ENCODE data around the gene NSUN5. TPM values are rescaled to one million over a fixed set of nuclear protein-coding genes. Genes with fewer than 3 reads are reported as not detected.
"Not testable (repeated sequence)": the region's sequence is repeated elsewhere in the genome, so short reads cannot be mapped to it uniquely, and the experiment has no call there.

The NSUN5 gene
- total RNA-seq, 4 donors from 2014 or later, result 22.4 to 36.6 (median 26.8) TPM

DNA sequence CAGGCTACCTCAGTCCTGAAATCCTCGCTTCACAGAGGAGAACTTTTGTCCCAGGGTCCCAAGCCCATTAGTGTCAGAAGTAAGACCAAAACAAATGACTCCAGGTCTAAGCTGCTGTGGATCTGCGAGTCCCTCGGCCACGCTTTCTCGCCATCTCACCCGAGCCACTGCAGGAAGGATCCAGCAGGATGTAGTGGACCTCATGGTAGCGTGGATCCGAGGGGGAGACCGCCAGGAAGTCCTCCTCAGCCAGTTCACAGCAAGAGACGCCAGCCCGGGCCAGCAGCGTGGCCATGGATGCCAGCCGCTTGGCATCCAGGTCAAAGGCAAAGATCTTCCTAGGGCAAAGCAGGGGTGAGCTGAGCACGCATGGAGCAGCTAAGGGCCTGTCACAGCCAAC, 4.6 kb downstream of the NSUN5 start:
- no peak for DNase-seq (ENCODE audit: low spot score in 2 of 2)
- Histone ChIP-seq H3K4me3 (no peak overlapping the region), H3K36me3 (peaks cover 0 to 44% (median 6%) of the 10 kb centered on the region in 3 donors), H3K9me3 (no peaks in the 10 kb centered on the region), H3K4me1 (peaks cover 0 to 14% (median 7%) of the 10 kb centered on the region in 4 donors), H3K27me3 (no peaks in the 10 kb centered on the region), H3K27ac (no peak overlapping the region)
- WGBS, 2 donors, result 95 to 97% methylated on average over 14 of the region's 14 CpGs
- TF ChIP-seq, protein P1, sequence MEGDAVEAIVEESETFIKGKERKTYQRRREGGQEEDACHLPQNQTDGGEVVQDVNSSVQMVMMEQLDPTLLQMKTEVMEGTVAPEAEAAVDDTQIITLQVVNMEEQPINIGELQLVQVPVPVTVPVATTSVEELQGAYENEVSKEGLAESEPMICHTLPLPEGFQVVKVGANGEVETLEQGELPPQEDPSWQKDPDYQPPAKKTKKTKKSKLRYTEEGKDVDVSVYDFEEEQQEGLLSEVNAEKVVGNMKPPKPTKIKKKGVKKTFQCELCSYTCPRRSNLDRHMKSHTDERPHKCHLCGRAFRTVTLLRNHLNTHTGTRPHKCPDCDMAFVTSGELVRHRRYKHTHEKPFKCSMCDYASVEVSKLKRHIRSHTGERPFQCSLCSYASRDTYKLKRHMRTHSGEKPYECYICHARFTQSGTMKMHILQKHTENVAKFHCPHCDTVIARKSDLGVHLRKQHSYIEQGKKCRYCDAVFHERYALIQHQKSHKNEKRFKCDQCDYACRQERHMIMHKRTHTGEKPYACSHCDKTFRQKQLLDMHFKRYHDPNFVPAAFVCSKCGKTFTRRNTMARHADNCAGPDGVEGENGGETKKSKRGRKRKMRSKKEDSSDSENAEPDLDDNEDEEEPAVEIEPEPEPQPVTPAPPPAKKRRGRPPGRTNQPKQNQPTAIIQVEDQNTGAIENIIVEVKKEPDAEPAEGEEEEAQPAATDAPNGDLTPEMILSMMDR (IDR thresholded peaks at IDR 0.05), result no peak
- no peak for TF ChIP-seq POLR2A (IDR thresholded peaks at IDR 0.05)
- TF ChIP-seq EP300 (IDR thresholded peaks at IDR 0.05), result no peak

DNA sequence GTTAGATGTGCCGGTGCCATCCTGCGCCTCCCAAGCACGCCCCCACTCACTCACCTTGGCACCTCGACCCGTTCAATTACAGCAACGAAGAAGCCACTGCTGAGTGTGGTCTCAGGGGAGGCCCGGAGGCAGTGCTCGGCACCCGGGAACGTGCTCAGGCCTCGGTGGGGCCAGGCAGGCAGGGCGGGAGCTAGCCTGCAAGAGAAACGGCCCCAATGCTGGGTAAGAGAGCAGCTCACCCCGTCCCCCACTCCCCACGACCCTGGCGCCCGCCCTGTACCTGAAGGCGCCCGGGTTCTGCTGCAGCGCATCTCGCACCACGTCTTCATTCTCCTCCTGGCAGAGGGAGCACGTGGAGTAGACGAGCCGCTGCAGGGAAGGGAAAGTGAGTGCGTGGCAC, 5.1 kb downstream of the NSUN5 start:
- TF ChIP-seq, protein P1 (IDR thresholded peaks at IDR 0.05), result no peak
- TF ChIP-seq EP300 (IDR thresholded peaks at IDR 0.05), result no peak
- 90% methylated on average over 19 to 26 of the region's 26 CpGs for WGBS, 2 donors
- no peaks in the 10 kb centered on the region for H3K9me3 ChIP-seq
- H3K4me1 ChIP-seq, result peaks cover 0 to 10% (median 3%) of the 10 kb centered on the region in 4 donors
- DNase-seq (ENCODE audit: low spot score in 2 of 2), result no peak
- H3K27ac ChIP-seq, result no peak overlapping the region
- H3K36me3 ChIP-seq, result peaks cover 0 to 44% (median 6%) of the 10 kb centered on the region in 3 donors
- no peaks in the 10 kb centered on the region for H3K27me3 ChIP-seq
- no peak overlapping the region for H3K4me3 ChIP-seq

DNA sequence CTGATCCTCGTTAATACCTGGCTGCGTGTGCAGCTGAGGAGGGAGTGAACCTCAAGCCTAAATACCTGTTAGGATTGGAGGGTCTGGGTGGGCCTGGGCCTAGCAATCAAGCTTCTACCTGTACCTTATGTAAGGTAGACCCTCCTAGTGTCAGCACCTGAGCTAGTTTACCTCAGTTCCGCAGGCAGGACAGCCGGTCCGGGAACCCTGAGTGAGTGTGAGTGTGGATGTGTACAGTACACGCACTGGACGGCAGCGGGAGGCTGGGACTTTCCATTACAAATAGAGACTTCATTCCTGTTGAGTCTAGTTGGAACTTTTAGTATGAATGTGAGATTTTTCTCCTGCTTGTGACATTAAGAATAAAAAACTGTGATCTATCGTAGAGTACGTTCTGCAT, 5.8 kb downstream of the NSUN5 start:
- WGBS, 2 donors, result 88 to 95% methylated on average over 8 of the region's 10 CpGs

DNA sequence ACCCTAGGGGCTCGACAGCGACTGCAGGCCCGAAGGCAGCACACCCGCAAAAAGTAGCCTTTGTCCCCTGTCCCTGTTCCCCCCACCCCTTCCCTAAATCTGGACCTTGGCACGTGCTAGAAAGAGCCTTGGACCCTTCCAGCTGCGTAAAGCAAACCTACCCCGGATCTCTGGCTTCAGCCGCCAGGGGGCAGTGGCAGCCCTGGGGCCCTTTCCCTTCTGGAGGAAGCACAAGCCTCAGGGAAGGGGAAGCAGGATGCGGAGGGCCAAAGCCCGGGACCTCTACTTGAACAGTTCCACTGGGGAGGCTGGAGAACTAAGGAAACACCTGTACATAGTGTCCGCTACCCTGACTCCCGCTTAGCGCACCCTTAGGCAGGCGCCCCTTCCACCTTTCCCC, 7.5 kb downstream of the NSUN5 start:
- not testable (repeated sequence) for H3K9me3 ChIP-seq; H3K4me3 ChIP-seq; H3K4me1 ChIP-seq; H3K27me3 ChIP-seq; DNase-seq (ENCODE audit: low spot score in 2 of 2); H3K27ac ChIP-seq
- WGBS, 2 donors, result 88 to 93% methylated on average over 6 to 8 of the region's 14 CpGs
- H3K36me3 ChIP-seq, result peaks cover 0 to 34% (median 6%) of the 10 kb centered on the region in 3 donors

More for the DNA sequence above, 5.8 kb downstream of the NSUN5 start:
- not testable (repeated sequence) for H3K27me3 ChIP-seq; H3K27ac ChIP-seq; DNase-seq (ENCODE audit: low spot score in 2 of 2); H3K9me3 ChIP-seq; H3K4me3 ChIP-seq; H3K4me1 ChIP-seq
- H3K36me3 ChIP-seq, result peaks cover 0 to 44% (median 6%) of the 10 kb centered on the region in 3 donors

DNA sequence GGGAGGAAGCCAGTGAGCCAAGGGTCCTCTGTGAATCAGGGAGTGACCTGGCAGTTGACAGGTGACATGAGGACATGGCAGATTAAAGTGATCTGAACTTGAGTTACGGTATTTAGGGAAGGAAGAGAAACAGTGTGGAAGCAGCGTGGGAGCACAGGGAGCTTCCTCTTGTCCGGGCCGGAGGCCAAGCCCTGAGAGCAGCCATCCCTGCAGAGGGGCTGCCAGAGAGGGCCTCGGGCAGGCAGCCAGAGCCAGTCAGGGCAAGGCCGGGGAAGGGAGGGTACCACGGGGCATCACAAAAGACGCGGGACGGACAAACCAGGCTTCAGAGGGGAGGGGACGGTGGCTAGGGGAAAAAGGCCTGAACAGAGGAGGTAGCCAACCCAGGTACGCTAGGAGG, 8.8 kb downstream of the NSUN5 start:
- peaks cover 0 to 21% (median 6%) of the 10 kb centered on the region in 3 donors for H3K36me3 ChIP-seq
- H3K4me1 ChIP-seq; H3K4me3 ChIP-seq; H3K9me3 ChIP-seq; H3K27ac ChIP-seq; DNase-seq (ENCODE audit: low spot score in 2 of 2); H3K27me3 ChIP-seq: not testable (repeated sequence)
- WGBS, 2 donors, result 33 to 39% methylated on average over 6 to 9 of the region's 12 CpGs

DNA sequence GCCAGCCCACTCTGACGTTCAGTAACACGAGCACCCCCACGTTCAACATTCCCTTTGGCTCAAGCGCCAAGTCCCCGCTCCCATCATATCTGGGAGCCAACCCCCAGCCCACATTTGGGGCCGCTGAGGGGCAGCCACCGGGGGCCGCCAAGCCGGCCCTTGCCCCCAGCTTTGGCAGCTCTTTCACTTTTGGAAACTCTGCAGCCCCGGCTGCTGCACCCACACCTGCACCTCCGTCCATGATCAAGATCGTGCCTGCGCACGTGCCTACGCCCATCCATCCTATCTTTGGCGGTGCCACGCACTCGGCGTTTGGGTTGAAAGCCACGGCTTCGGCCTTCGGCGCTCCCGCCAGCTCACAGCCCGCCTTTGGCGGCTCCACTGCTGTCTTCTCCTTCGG, 10.9 kb downstream of the NSUN5 start:
- 88 to 92% methylated on average over 20 to 21 of the region's 27 CpGs for WGBS, 2 donors

DNA sequence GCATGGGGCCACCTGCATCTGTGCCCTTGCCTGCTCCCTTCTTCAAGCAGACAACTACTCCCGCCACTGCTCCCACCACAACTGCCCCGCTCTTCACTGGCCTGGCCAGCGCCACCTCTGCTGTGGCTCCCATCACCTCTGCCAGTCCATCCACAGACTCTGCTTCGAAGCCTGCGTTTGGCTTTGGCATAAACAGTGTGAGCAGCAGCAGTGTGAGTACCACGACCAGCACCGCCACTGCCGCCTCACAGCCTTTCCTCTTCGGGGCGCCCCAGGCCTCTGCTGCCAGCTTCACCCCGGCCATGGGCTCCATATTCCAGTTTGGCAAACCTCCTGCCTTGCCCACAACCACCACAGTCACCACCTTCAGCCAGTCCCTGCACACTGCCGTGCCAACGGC, 11.4 kb downstream of the NSUN5 start:
- H3K27ac ChIP-seq; H3K4me1 ChIP-seq; DNase-seq (ENCODE audit: low spot score in 2 of 2); H3K27me3 ChIP-seq; H3K9me3 ChIP-seq; H3K36me3 ChIP-seq; H3K4me3 ChIP-seq: not testable (repeated sequence)
- no CpG with 5 or more reads among the region's 13 CpGs for WGBS, 2 donors

More for the DNA sequence above, 10.9 kb downstream of the NSUN5 start:
- not testable (repeated sequence) for H3K9me3 ChIP-seq; H3K4me3 ChIP-seq; H3K27me3 ChIP-seq; H3K4me1 ChIP-seq; DNase-seq (ENCODE audit: low spot score in 2 of 2); H3K27ac ChIP-seq; H3K36me3 ChIP-seq

DNA sequence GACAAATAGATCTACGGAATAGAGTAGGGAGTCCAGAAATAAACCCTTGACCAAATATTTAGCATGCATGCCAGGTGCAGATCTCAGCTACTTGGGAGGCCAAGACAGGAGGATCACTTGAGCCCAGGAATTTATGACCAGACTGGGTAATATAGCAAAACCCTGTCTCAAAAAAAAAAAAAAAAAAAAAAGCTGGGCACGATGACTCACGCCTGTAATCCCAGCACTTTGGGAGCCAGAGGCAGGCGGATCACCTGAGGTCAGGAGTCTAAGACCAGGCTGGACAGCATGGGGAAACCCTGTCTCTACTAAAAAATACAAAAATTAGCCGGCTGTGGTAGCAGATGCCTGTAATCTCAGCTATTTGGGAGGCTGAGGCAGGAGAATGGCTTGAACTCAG, 31.4 kb downstream of the NSUN5 start:
- not testable (repeated sequence) for H3K27ac ChIP-seq; H3K4me1 ChIP-seq; H3K9me3 ChIP-seq; H3K4me3 ChIP-seq; DNase-seq (ENCODE audit: low spot score in 2 of 2); H3K36me3 ChIP-seq; H3K27me3 ChIP-seq
- 60 to 70% methylated on average over 3 to 4 of the region's 5 CpGs for WGBS, 2 donors

DNA sequence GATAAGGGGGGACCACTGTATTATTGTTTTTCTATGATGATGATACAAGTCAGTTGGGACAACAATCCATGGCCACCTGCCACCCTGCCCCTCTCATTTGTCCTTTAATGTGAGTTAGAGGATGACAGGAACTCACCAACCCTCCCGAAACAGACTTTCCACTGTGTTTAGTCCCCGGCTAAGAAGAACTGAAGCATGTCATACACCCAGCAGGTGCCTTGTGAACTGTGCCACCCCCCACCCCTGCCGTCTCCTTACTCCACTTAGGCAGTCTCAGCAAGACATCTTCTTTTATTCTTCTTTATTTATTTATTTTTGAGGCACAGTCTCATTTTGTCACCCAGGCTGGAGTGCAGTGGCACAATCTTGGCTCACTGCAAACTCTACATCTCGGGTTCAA, 40.8 kb downstream of the NSUN5 start:
- H3K27ac ChIP-seq; H3K4me3 ChIP-seq; H3K27me3 ChIP-seq; H3K4me1 ChIP-seq; H3K36me3 ChIP-seq; DNase-seq (ENCODE audit: low spot score in 2 of 2); H3K9me3 ChIP-seq: not testable (repeated sequence)
- WGBS, 2 donors, result 84 to 96% methylated on average over 4 of the region's 4 CpGs

DNA sequence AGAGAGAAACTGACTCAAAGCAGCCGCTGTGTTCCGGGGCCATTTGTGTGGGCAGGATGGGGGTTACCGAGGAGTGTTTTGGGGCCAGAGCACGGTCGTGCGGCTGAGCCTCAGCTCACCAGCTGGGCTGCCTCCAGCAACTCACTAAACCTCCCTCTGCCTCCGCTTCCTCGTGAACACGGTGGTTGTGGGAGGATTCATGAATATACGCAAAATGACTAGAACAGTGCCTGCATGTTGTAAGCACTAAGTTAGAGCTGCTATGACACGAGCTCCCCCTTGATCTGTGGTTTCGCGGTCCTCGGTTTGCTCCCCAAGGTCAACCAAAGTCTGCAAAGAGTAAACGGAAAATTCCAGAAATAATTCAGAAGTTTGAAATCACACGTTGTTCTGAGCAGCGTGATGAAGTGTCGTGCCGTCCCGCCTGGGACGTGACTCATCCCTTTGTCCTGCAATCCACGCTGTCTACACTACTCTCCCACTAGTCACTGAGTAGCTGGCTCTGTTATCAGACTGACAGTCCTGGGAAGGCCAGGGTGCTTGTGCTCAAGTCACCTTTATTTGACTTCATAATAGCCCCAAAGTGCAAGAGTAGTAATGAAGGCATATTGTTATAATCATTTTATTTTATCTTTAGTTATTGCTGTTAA, 41.8 kb downstream of the NSUN5 start:
- not testable (repeated sequence) for H3K4me3 ChIP-seq; DNase-seq (ENCODE audit: low spot score in 2 of 2); H3K9me3 ChIP-seq; H3K27ac ChIP-seq; H3K4me1 ChIP-seq; H3K27me3 ChIP-seq; H3K36me3 ChIP-seq
- no CpG with 5 or more reads among the region's 22 CpGs for WGBS, 2 donors

DNA sequence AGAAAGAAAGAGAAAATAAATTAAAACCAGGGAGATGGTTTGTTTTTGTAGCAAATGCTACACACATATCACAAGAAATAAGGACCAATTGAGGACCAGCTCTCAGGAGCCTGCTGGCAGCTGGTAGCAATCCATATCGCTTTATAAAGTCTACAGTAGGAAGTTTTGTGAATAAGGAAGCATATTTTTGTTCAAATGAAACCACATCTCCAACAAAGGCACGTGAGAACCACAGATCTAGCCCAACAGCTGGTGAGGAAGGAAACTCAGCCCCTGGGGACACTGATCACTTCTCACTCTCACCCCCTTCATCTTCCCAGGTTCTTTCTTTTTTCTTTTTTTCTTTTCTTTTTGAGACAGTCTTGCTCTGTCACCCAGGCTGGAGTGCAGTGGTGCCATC, 46.2 kb downstream of the NSUN5 start:
- not testable (repeated sequence) for H3K4me1 ChIP-seq; H3K27me3 ChIP-seq; H3K4me3 ChIP-seq; DNase-seq (ENCODE audit: low spot score in 2 of 2); H3K27ac ChIP-seq; H3K9me3 ChIP-seq; H3K36me3 ChIP-seq
- no CpG with 5 or more reads among the region's 2 CpGs for WGBS, 2 donors

Measured in tibial nerve (tissue), 4 donors.